ENCODE results near the gene WNK4. TPM values are rescaled to one million over a fixed set of nuclear protein-coding genes. Genes with fewer than 3 reads are reported as not detected.

The WNK4 gene
- total and polyA plus RNA-seq, 9 of the 15 experiments (the other 6 are each of a cell fraction or from before 2014, with no cell fraction given) = 0.32 to 25.8 (median 4.5) TPM

- 28% methylated on average over 3 of the region's 3 CpGs for WGBS (ENCODE audit: insufficient coverage, low coverage, missing lambda C conversion rate)
- peak overlapping the region; percentile 97 for H3K4me2 ChIP-seq (ENCODE audit: insufficient read depth, low read length)
- no peaks in the 10 kb centered on the region for H3K9me3 ChIP-seq (replicated peaks; ENCODE audit: control insufficient read depth, insufficient read depth, low read depth, low read length)
- H3K36me3 ChIP-seq (ENCODE audit: control insufficient read depth, insufficient read depth, low read length) = peaks cover 43% of the 10 kb centered on the region
- no peak overlapping the region for H2AFZ ChIP-seq (ENCODE audit: low read depth, low read length)
- POLR2A ChIA-PET = interaction anchor here (0.6 to 1.5 kb wide), 7 partner anchors 9 to 196 kb away, joined by 3 to 12 read pairs (median 3); partner anchors contain the start of genes AARSD1, RAMP2, RETREG3 and TUBG1
- CTCF ChIA-PET (ENCODE audit: low intra/inter-chr PET ratio) = interaction anchor here (0.6 to 0.7 kb wide), 2 partner anchors 156 to 187 kb away, joined by 3 read pairs; no protein-coding TSS in a partner anchor
- TF ChIP-seq XRCC5 (IDR thresholded peaks at IDR 0.05; ENCODE audit: low read depth, low read length) (no peak), ESRRA (IDR thresholded peaks at IDR 0.05; ENCODE audit: borderline replicate concordance, low read depth) (no peak), ZNF512 (tag; IDR thresholded peaks at IDR 0.05) (0 out of 2 replicates have a peak, but pooled peaks have one; percentile 15), HLTF (IDR thresholded peaks at IDR 0.05) (no peak)
- in situ Hi-C loops (cut with MboI) (no loop called here), intact Hi-C loops (cut with micrococcal nuclease) (loop anchor here (2.0 kb wide), 1 partner anchor 51 kb away; the partner anchor contains the start of gene BECN1)
- no TSS peak for BruUV-seq (replicated peaks)
- H4K20me1 ChIP-seq (replicated peaks; ENCODE audit: control insufficient read depth, insufficient read depth, low read length) = no peaks in the 10 kb centered on the region
- DNase-seq (ENCODE audit: extremely low read depth in 1 of 4, low spot score in 3 of 4) = no peak
- H3K27ac ChIP-seq (ENCODE audit: extremely low read depth, low read depth, low read length) = peak overlapping the region; percentile 85
- H3K9me1 ChIP-seq (ENCODE audit: control insufficient read depth, insufficient read depth, low read length) = no peaks in the 10 kb centered on the region
- peaks cover 23% of the 10 kb centered on the region for H3K79me2 ChIP-seq (ENCODE audit: control insufficient read depth, insufficient read depth, low read length)
- H3K4me3 ChIP-seq = peak overlapping the region; percentile 84
- peak overlapping the region; percentile 88 to 95 for H3K9ac ChIP-seq (ENCODE audit: insufficient read depth in 1 of 2, low read depth in 2 of 2, low read length in 2 of 2)
- no peaks in the 10 kb centered on the region for H3K27me3 ChIP-seq (ENCODE audit: control insufficient read depth in 2 of 2, insufficient read depth in 2 of 2, low read length in 2 of 2)
- peaks cover 34 to 47% of the 10 kb centered on the region in 2 experiments for H3K4me1 ChIP-seq (replicated peaks in 1 of 2; ENCODE audit: control insufficient read depth in 2 of 2, insufficient read depth in 2 of 2, low read length in 2 of 2)
- ATAC-seq = no peak
- FAIRE-seq = no peak
Observed at GRCh38 chr17:42774066-42774745, 6.2 kb upstream of the WNK4 start.

Data from K562 (cell line).